Cortex of kidney (tissue), 1 donor: ENCODE measurements around the gene TFPT.

Experiments used
- DNase-seq: peaks from one replicate; lab custom pipeline; 2025; lab: John Stamatoyannopoulos, UW

TFPT gene

GRCh38 chr19:54149021-54149812, 33.8 kb upstream of the TFPT start:
- no peak for DNase-seq

DNA sequence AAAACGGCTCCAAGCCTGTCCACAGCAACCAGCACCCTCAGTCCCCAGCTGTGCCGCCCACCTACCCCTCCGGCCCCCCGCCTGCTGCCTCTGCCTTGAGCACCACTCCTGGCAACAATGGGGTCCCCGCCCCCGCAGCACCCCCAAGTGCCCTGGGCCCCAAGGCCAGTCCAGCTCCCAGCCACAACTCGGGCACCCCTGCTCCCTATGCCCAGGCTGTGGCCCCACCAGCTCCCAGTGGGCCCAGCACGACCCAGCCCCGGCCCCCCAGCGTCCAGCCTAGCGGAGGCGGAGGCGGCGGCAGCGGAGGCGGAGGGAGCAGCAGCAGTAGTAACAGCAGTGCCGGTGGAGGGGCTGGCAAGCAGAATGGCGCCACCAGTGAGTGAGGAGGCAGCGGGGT, 32.7 kb upstream of the TFPT start:
- no peak for DNase-seq

DNA sequence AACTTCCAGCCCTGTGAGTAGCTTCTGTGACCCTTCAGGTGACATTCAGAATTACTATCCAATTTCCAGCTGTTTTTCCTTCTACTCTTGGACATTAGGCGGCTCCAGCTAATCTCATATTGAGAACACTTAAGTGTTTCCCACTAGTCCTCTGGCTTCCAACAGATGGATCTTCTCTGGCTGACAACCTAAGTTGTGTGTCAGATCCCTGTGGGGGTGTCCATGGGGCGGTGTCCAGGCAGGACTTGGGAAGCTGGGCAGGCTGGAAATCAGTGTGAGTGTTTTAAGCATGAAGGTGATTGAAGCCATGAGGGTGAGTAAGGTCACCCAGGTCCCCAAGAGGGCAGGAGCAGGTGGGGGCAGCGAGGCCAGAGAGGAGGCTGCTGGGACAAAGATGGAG, 32.2 kb upstream of the TFPT start:
- DNase-seq: no peak

DNA sequence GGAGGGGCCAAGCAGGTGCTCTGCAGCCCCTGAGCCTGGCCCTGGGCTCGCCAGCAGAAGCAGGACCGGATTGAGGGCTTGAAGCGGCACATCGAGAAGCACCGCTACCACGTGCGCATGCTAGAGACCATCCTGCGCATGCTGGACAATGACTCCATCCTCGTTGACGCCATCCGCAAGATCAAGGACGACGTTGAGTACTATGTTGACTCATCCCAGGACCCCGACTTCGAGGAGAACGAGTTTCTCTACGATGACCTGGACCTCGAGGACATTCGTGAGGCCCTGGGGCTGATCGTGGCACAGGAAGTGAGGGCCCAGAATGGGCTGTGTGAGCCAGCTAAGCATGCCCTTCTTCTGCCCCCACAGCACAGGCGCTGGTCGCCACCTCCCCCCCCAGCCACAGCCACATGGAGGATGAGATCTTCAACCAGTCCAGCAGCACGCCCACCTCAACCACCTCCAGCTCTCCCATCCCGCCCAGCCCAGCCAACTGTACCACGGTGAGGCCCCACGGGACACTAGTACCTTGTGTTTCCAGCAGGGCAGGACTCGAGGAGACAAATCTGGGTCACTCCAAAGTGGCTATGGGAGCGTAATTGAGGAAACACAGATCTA, 30.2 kb upstream of the TFPT start:
- no peak for DNase-seq

DNA sequence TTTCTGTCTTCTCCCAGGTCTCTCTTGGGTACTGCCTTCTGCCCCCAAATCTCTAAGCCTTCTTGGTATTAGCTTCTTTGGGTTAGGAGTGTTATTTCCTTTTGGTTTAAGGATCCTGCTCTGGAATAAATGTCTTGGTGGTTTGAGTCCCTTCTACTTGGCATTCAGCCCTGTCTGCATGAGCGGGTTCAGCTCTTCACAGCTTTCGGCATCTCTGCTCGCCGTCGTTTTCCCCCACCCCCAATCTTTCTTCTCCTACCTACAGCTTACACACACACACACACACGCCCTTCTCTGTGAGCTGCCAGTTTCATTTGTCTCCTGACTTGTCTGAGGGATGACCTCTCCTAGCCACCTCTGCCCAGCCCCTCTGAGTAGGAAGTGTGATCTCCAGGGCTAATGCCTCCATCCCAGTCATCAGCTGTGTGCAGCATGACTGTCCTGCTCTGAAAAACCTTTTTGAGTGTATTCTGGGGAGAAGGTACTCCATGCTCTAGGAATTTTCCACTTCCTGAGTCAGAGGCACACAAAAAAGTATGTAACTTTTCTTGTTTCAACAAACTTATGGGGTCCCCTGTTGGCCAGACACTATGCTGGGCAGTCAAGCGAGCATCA, 26.8 kb upstream of the TFPT start:
- no peak for DNase-seq

GRCh38 chr19:54141356-54141755, 25.9 kb upstream of the TFPT start:
- DNase-seq: no peak

DNA sequence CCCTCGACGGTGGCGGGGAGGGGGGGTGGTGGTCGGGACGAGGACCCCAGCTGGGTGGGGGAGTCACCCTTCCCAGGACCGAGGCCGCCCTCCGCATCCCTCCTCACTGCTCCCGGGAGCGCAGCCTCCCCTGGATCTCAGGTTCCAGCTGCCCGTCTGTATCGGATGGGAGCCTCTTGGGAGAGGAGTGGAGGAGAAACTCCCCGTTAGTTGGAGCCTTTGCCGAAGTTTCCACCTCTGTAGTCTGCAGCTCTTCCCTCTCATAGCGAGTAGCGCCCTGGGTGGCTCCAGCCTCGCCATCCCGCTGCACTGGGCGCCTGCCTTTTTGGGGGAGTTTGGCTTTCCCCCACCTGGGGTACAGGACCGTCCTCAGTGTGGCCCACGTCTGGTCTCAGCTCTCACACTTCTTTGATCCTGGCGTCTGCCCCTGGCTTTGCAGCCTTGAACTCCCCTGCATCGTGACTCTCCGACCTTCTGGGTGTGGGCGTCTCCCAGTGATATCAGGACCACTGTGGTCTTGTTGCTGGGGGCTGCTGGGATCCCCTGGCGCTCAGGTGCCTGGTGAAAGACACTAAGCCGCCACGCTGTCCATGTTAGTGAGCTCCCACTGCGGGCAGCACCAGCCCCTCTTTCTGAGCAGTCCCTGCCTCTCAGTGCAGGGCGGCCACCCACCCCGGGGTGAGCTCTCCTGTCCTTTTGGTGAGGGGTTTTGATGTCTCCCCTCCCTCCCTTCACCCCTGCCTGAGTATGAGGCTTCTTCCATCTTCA, 23.2 kb upstream of the TFPT start:
- no peak for DNase-seq

DNA sequence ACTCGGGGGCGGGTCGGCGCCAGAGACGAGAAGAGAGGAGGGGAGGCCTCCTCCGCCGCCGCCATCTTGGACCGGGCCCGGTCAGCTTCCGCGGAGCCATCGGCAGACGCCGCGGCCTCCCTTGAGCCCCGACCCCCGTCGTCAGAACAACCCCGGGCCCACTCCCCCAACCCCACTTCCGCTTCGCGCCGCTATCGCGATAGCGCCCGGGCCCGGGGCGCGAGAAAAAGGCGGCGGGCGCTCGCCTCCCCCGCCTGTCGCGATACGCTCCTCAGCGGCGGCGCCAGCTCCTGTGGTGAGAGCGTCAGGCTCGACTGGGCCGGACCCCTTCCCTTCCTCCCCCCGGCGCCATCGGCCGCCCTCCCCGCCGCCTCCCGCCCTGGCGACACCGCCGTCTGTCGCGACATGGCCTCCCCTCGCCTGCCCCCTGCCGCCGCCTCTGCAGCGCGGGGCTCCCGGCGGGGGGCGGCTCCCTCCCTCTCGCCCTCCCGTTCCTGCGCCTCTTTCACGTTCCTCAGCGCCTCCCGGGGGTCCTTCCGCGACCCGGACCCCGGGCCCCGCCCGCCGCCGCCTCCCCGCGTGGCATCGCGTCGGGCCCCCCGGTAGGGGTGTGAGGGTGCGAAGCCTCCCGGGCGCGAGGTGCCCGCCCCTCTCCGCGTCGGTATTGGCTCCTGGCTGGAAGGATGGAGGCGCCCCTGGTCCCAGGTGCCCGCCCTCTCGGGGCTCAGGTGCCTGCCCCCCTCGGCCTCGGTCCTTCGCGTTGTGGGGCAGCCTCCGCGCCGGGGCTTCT, 22.4 kb upstream of the TFPT start, which contains the start of gene CNOT3:
Gene CNOT3 (plus strand): TSS at position 64 of the 790 bp plus-strand sequence. CDS start 5,217 bp downstream, outside the sequence.
- no peak for DNase-seq

DNA sequence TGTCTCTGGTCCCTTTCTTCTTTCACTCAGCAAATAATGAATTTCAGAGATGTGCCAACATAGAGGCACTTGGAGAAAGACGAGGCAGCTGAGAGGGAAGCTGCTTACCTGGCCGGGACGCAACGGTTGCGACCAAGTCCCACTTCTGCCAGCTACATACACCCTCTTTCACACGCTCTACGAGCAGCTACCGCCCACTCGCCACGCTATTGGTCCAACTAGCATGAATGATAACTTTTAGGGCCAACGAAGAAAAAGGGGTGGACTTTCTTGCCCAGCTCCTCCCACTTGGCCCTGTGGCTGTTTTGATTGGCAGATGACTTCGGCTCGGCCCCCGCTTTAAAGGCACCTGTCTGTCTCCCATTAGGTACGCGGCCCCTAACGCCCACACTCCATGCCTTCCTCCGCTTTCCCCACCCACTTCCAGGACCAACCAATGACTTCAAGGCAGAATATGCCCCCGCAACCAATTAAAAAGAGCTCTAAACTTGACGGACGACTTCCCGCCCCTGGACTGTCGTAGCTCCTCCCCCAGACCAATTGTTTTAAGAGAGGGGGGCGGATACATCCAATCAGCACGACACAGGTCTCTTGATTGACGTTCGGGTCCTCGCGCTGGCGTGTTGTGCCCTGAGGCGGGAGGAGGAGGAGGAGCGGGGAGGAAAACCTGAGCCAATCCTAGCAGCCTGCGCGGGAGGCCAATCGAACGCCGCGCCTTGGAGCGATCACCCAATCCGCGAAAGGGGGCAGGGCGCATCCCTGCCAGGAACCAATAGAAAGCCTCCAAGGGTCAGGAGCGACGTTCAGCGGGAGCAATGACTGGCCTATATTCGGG, 21.6 kb upstream of the TFPT start:
- DNase-seq: peak; percentile 62

DNA sequence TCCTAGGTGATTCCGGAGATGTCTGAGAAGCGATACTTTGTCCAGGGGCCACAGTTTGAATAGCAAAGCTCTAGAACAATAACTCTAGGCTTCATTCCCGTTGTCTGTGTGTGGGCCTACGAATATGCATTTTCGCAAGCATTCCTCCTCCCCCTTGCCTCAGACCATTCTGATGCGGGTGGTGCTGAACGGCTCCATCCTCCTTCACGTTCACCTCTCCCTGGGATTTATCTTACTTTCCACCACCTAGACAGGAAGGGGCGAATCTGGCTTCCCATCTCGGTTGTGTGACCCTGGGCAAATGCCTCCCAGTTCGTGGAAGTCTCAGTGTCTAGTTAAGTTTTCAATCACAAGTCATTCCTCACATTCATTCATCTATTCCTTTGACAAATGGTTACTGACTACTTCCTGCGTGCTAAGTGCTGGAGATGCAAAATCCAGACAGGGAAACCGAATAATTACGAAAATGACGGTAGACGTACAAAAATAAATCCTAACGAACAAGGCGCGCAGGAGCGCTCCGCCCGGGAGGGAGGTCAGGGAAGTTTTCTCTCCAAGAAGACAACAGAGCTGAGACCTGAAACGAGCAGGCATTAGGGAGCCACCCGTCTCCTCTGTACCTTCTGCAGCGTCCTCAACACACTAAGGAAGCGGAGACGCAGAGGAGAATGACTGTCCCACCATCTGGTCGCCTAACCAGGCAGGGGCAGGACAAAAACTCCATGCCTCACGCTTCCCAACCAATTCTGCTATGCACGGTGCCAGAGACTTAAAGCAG, 20.8 kb upstream of the TFPT start:
- DNase-seq: no peak

DNA sequence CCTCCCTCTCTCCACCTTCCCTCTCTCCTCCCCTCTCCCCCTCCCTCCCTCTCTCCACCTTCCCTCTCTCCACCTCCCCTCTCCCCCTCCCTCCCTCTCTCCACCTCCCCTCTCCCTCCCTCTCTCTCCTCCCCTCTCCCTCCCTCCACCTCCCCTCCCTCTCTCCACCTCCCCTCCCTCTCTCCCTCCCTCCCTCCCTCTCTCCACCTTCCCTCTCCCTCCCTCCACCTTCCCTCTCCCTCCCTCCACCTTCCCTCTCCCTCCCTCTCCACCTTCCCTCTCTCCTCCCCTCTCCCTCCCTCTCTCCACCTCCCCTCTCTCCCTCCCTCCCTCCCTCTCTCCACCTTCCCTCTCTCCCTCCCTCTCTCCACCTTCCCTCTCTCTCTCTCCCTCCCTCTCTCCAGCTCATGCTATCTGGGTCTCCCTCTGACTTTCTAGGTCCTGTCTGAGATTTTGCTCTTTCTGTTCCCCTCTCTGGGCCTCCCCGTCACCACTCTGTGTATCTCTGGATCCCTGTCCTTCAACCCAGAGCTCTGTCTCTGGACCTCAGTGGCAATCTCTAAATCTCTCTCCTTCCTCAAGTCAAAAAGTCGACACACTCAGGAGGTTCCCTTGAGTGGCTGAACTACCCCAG, 18.6 kb upstream of the TFPT start:
- DNase-seq: no peak

- DNase-seq: no peak
Observed at GRCh38 chr19:54133312-54133956, 18.0 kb upstream of the TFPT start.

DNA sequence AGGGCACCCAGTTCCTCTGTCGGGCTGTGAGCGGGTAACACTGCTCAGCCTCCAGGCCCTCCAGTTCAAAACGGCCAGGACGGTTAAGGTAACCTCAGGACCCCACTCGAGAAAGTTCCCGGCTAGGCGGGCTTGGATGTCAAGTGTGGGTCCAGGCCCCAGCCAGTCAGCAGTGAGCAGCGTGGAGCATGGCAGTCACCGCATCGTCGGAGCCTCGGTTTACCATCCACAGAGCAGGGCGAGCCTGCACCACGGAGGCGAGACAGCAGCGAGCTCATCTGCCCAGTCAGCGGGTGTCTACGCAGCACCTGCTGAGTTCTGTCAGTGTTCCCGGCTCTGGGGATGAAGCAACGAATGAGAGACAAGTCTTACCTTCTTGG, 14.2 kb upstream of the TFPT start:
- DNase-seq: no peak

- no peak for DNase-seq
Observed at GRCh38 chr19:54128796-54129616, 13.5 kb upstream of the TFPT start.

GRCh38 chr19:54128441-54128725, 12.9 kb upstream of the TFPT start:
- DNase-seq: no peak

GRCh38 chr19:54127688-54128440, 12.4 kb upstream of the TFPT start:
- no peak for DNase-seq

DNA sequence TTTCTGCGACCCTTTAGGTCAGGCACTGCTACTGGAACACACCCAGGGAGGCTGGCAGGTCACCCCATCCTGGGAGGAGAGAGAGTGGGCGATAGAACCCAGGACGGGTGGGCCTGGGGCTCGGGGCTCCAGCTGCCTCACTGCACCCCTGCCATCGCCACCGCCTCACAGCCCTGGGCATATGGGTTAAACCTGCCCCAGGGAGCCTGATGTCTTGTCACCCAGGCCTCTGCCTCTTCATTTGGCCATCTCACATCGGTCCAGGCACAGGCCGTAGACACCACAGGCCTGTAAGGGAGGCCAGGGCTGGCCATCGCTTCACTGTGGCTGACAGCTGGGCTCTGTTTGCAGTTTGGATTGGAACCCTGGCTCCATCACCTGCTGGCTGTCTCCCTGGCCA, 10.3 kb upstream of the TFPT start:
- no peak for DNase-seq

DNA sequence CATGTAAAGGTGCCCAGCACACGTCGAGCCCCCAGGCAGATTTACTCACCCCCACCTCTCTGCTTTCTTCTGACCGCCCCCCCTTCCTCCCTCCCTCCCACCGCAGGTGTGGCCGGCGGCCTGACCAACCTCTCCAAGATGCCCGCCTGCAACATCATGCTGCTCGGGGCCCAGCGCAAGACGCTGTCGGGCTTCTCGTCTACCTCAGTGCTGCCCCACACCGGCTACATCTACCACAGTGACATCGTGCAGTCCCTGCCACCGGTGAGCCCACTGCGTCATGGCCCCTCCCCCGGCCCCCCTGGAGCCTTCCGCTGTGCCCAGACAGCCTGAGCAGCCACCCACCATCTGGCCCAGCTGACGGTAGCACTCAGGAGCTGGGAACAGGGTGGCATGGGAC, 8.9 kb upstream of the TFPT start:
- no peak for DNase-seq
